Measurements from ENCODE around the gene OGFR.

DNA sequence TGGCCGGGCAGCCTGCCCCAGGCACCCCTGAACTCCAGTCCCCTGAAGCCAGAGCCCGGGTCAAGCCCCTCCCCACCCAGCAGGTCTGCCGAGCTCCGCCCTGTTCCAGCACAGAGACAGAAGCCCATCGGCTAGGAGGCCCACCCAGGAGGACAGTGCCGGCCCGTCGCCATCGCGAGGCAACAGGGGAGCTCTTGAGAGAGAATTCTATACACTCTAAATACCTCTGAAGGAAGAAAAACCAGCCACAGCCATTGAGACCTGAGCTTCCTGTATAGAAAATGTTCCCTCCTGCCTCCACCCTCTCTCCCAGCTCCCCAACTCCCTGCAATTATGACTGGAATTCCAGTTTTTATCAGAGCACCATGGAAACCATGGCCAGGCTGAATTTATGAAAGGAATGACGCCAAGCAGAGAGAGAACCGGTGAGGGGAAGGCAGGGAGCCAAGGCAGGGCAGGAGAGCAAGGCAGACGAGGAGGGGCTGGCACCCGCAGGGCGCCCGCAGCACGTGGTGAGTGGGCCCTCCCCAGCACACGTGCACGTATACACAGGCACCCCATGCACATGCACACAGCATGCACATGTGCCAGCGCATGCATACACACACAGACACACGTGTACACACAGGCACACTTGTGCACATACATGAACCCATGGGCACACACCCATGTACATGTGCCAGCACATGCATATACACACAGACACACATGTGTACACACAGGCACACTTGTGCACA lies 35.9 kb upstream of the OGFR start:
- no peak for TF ChIP-seq EZH2 (IDR thresholded peaks at IDR 0.05; ENCODE audit: low read depth, unreplicated experiment)
- TF ChIP-seq, protein P1, sequence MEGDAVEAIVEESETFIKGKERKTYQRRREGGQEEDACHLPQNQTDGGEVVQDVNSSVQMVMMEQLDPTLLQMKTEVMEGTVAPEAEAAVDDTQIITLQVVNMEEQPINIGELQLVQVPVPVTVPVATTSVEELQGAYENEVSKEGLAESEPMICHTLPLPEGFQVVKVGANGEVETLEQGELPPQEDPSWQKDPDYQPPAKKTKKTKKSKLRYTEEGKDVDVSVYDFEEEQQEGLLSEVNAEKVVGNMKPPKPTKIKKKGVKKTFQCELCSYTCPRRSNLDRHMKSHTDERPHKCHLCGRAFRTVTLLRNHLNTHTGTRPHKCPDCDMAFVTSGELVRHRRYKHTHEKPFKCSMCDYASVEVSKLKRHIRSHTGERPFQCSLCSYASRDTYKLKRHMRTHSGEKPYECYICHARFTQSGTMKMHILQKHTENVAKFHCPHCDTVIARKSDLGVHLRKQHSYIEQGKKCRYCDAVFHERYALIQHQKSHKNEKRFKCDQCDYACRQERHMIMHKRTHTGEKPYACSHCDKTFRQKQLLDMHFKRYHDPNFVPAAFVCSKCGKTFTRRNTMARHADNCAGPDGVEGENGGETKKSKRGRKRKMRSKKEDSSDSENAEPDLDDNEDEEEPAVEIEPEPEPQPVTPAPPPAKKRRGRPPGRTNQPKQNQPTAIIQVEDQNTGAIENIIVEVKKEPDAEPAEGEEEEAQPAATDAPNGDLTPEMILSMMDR (conservative IDR thresholded peaks at IDR 0.05; ENCODE audit: low read depth in 2 of 2), result no peak
- no peak for TF ChIP-seq REST (IDR thresholded peaks at IDR 0.05; ENCODE audit: unreplicated experiment)
- no peak for TF ChIP-seq CREB1 (CRISPR knock-in tag; IDR thresholded peaks at IDR 0.05; ENCODE audit: low read depth)
- no peak for TF ChIP-seq POLR2AphosphoS5 (IDR thresholded peaks at IDR 0.05; ENCODE audit: low read depth)
- TF ChIP-seq, protein P2, sequence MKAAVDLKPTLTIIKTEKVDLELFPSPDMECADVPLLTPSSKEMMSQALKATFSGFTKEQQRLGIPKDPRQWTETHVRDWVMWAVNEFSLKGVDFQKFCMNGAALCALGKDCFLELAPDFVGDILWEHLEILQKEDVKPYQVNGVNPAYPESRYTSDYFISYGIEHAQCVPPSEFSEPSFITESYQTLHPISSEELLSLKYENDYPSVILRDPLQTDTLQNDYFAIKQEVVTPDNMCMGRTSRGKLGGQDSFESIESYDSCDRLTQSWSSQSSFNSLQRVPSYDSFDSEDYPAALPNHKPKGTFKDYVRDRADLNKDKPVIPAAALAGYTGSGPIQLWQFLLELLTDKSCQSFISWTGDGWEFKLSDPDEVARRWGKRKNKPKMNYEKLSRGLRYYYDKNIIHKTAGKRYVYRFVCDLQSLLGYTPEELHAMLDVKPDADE (IDR thresholded peaks at IDR 0.05), result no peak
- no peak for TF ChIP-seq EZH2phosphoT487 (IDR thresholded peaks at IDR 0.05; ENCODE audit: unreplicated experiment)
- no peak for TF ChIP-seq ZNF114 (CRISPR knock-in tag; IDR thresholded peaks at IDR 0.05)
- TF ChIP-seq STAT1 (IDR thresholded peaks at IDR 0.05; ENCODE audit: unreplicated experiment), result no peak
- no peak for TF ChIP-seq JUNB (IDR thresholded peaks at IDR 0.05; ENCODE audit: unreplicated experiment)

Measured in GM23338 (cell line).